B cell (primary cell): ENCODE results near the gene RALB. TPM values are rescaled to one million over a fixed set of nuclear protein-coding genes. Genes with fewer than 3 reads are reported as not detected.

Experiments
- ATAC-seq: fragments of 200-7000 bp; cut with Tn5 transposase; one replicate; pipeline ENCODE4 v1.10.0; 2021; ENCODE audit warnings: low read depth, mild to moderate bottlenecking, moderate number of reproducible peaks, moderate library complexity
- CTCF ChIA-PET: fragments of 350-600 bp; sonication (Branson Sonifier 250); formaldehyde crosslinking; loops from one replicate; lab custom pipeline; 2021; ENCODE audit warnings: antibody characterized with exemption, inconsistent platforms; lab: Charles Lee
- POLR2A ChIA-PET: fragments of 350-600 bp; sonication (Branson Sonifier 250); formaldehyde crosslinking; loops from one replicate; lab custom pipeline; 2021; ENCODE audit warnings: antibody characterized with exemption; lab: Charles Lee
- DNase-seq: peaks from one replicate; pipeline ENCODE4 v3.0.0; 2013
- H2AFZ ChIP-seq: 2 replicates; pipeline ENCODE4 v1.6.1; 2012; ENCODE audit warnings: mild to moderate bottlenecking, low read depth, low read length; ENCODE audit not compliant: insufficient read depth, poor library complexity, severe bottlenecking
- H3K27ac ChIP-seq, 2 donors: 1 replicate in 1 of 2; 2 replicates in 1 of 2; pipeline ENCODE4 v1.5.1; 2012 to 2013; ENCODE audit warnings: low read length in 2 of 2, mild to moderate bottlenecking in 2 of 2, moderate library complexity in 1 of 2
- H3K27me3 ChIP-seq, 4 experiments: fragments of 200-600 bp in 1 of 4; sonication (generic) in 1 of 4; replicated peaks in 1 of 4; 1 replicate in 2 of 4; 2 replicates in 2 of 4; pipeline versions ENCODE4 v1.6.1 to v1.7.0; 2013 to 2016; ENCODE audit warnings: low read length in 3 of 4, mild to moderate bottlenecking in 2 of 4, mixed read lengths in 1 of 4, moderate library complexity in 1 of 4; ENCODE audit not compliant: insufficient read depth in 4 of 4, control insufficient read depth in 3 of 4; ENCODE audit errors: control extremely low read depth in 1 of 4
- H3K36me3 ChIP-seq, 2 experiments: replicated peaks in 1 of 2; 1 replicate in 1 of 2; 2 replicates in 1 of 2; pipeline versions ENCODE4 v1.6.1 to v1.7.1; 2013; ENCODE audit warnings: low read length in 1 of 2; ENCODE audit not compliant: insufficient read depth in 2 of 2, control insufficient read depth in 1 of 2; ENCODE audit errors: control extremely low read depth in 1 of 2, extremely low read depth in 1 of 2
- H3K4me1 ChIP-seq, 2 donors: fragments of 200-600 bp in 1 of 2; sonication (generic) in 1 of 2; 1 replicate in 1 of 2; 2 replicates in 1 of 2; pipeline versions ENCODE4 v1.5.1 to v1.6.1; 2013 to 2017; ENCODE audit warnings: low read length in 2 of 2; ENCODE audit not compliant: control insufficient read depth in 2 of 2, insufficient read depth in 2 of 2
- H3K4me2 ChIP-seq: replicated peaks from 2 replicates; pipeline ENCODE3; 2012; ENCODE audit warnings: mild to moderate bottlenecking, low read depth, low read length; ENCODE audit not compliant: poor library complexity, severe bottlenecking
- H3K4me3 ChIP-seq, 5 experiments: fragments of 200-600 bp in 1 of 5; sonication (generic) in 1 of 5; 1 replicate in 3 of 5; 2 replicates in 2 of 5; pipeline versions ENCODE4 v1.5.1 to v1.7.0; 2011 to 2016; ENCODE audit warnings: low read length in 4 of 5, mild to moderate bottlenecking in 4 of 5, low read depth in 2 of 5, control low read depth in 1 of 5, moderate library complexity in 1 of 5; ENCODE audit not compliant: insufficient read depth in 1 of 5; ENCODE audit errors: control extremely low read depth in 1 of 5, extremely low read depth in 1 of 5
- H3K79me2 ChIP-seq: fragments of 200-600 bp; sonication (generic); one replicate; pipeline ENCODE4 v1.6.0; 2016; ENCODE audit warnings: low read length; ENCODE audit not compliant: control insufficient read depth, insufficient read depth
- H3K9ac ChIP-seq: fragments of 200-600 bp; sonication (generic); 2 replicates; pipeline ENCODE4 v1.6.1; 2017; ENCODE audit warnings: mild to moderate bottlenecking, low read length, moderate library complexity
- H3K9me3 ChIP-seq, 3 donors: one replicate each; pipeline versions ENCODE4 v1.6.1 to v1.7.1; 2013; ENCODE audit warnings: low read length in 2 of 3; ENCODE audit not compliant: control insufficient read depth in 2 of 3, insufficient read depth in 1 of 3; ENCODE audit errors: control extremely low read depth in 1 of 3
- H4K20me1 ChIP-seq: 2 replicates; pipeline ENCODE4 v1.6.0; 2012; ENCODE audit warnings: mild to moderate bottlenecking, low read length; ENCODE audit not compliant: insufficient read depth, control insufficient read depth, poor library complexity, severe bottlenecking
- H3K27ac Mint-ChIP-seq: one replicate; pipeline ENCODE4 v1.8.0; 2021; ENCODE audit warnings: mixed read lengths
- H3K27me3 Mint-ChIP-seq: one replicate; pipeline ENCODE4 v1.8.0; 2021; ENCODE audit warnings: mixed read lengths
- H3K4me1 Mint-ChIP-seq: one replicate; pipeline ENCODE4 v1.8.0; 2021; ENCODE audit warnings: mixed read lengths
- H3K4me3 Mint-ChIP-seq: one replicate; pipeline ENCODE4 v1.8.0; 2021; ENCODE audit warnings: mixed read lengths
- H3K9me3 Mint-ChIP-seq: one replicate; pipeline ENCODE4 v1.8.0; 2022; ENCODE audit warnings: mixed read lengths; ENCODE audit not compliant: insufficient read depth
- CTCF ChIP-seq: fragments of 200-600 bp; IDR thresholded peaks from one replicate; pipeline ENCODE4 v1.8.0; 2022; ENCODE audit warnings: antibody characterized with exemption, mild to moderate bottlenecking
- EZH2 ChIP-seq: IDR thresholded peaks from 2 replicates; pipeline ENCODE4 v1.6.1; 2012; ENCODE audit warnings: borderline replicate concordance, low read depth, mild to moderate bottlenecking, moderate library complexity, low read length; ENCODE audit not compliant: insufficient read depth, poor library complexity, severe bottlenecking
- WGBS: methylation state at CpG from one replicate; pipeline ENCODE4 v1.1.5; 2013; ENCODE audit warnings: missing lambda C conversion rate; ENCODE audit not compliant: insufficient coverage; 5-methylcytosine and 5-hydroxymethylcytosine counted together
- intact Hi-C: fragments of 100-400 bp; cut with micrococcal nuclease; formaldehyde crosslinking; loops from one replicate; pipeline ENCODE4 v1.10.0; 2022
- polyA plus RNA-seq: library from polyadenylated mRNA; depleted of rRNA; stranded (reverse); fragments of >200 nt; gene quantifications from 2 replicates; pipeline ENCODE4 v1.2.3, GENCODE V29; 2012
- total RNA-seq, 2 donors: library from RNA; stranded (reverse); fragments of 120-200 nt in 1 of 2; gene quantifications; 1 replicate in 1 of 2; 2 replicates in 1 of 2; pipeline versions ENCODE4 v1.2.3 to v1.2.4, GENCODE V29; 2013 to 2022

The RALB gene
- total and polyA plus RNA-seq, 2 donors (not counting 1 experiment from before 2014, with no cell fraction given), result 19.3 to 35.9 TPM

- H3K9me3 Mint-ChIP-seq, result no peaks in the 10 kb centered on the region
- Histone ChIP-seq H3K9ac (no peak overlapping the region), H3K4me1 (peaks cover 17 to 23% of the 10 kb centered on the region in 2 donors), H3K9me3 (peaks cover 0 to 17% (median 2%) of the 10 kb centered on the region in 3 donors), H3K36me3 (peaks cover 1 to 20% of the 10 kb centered on the region in 2 experiments), H2AFZ (no peak overlapping the region), H3K27me3 (no peaks in the 10 kb centered on the region), H3K27ac (no peak overlapping the region), H3K79me2 (peaks cover 30% of the 10 kb centered on the region), H3K4me2 (no peak overlapping the region), H3K4me3 (no peak overlapping the region), H4K20me1 (peaks cover 30% of the 10 kb centered on the region)
- DNase-seq, result no peak
- peaks cover 34% of the 10 kb centered on the region for H3K4me1 Mint-ChIP-seq
- no peak for TF ChIP-seq CTCF
- no peak for TF ChIP-seq EZH2
- POLR2A ChIA-PET, result no interaction called here
- 95% methylated on average over 4 of the region's 5 CpGs for WGBS
- no peak overlapping the region for H3K27ac Mint-ChIP-seq
- CTCF ChIA-PET, result interaction anchor here (6.1 kb wide), 1 partner anchor 42 kb away, joined by 34 read pairs; no protein-coding TSS in a partner anchor
- ATAC-seq, result no peak
- H3K4me3 Mint-ChIP-seq, result no peak overlapping the region
- intact Hi-C loops, result no loop called here
- H3K27me3 Mint-ChIP-seq, result no peaks in the 10 kb centered on the region
Measured at GRCh38 chr2:120218181-120218580, 34.5 kb upstream of the RALB start.

- H3K4me1 ChIP-seq, result peaks cover 24 to 31% of the 10 kb centered on the region in 2 donors
- no peak overlapping the region for H3K27ac ChIP-seq
- ATAC-seq (no peak), DNase-seq (no peak)
- H3K9me3 ChIP-seq, result peaks cover 0 to 17% (median 2%) of the 10 kb centered on the region in 3 donors
- intact Hi-C loops, result no loop called here
- no peak overlapping the region for H3K4me3 ChIP-seq
- ChIA-PET POLR2A (no interaction called here), CTCF (interaction anchor here (1.5 to 6.1 kb wide), 2 partner anchors 13 to 44 kb away, joined by 4 to 34 read pairs; no protein-coding TSS in a partner anchor)
- H3K9ac ChIP-seq, result no peak overlapping the region
- no peak overlapping the region for H2AFZ ChIP-seq
- no peak overlapping the region for H3K4me2 ChIP-seq
- peaks cover 1 to 20% of the 10 kb centered on the region in 2 experiments for H3K36me3 ChIP-seq
- no peaks in the 10 kb centered on the region for H3K9me3 Mint-ChIP-seq
- peaks cover 43% of the 10 kb centered on the region for H3K4me1 Mint-ChIP-seq
- WGBS, result 100% methylated on average over 1 of the region's 5 CpGs
- TF ChIP-seq EZH2, result no peak
- TF ChIP-seq CTCF, result no peak
- no peaks in the 10 kb centered on the region for H3K27me3 Mint-ChIP-seq
- no peak overlapping the region for H3K27ac Mint-ChIP-seq
- H3K27me3 ChIP-seq, result no peaks in the 10 kb centered on the region
- no peak overlapping the region for H3K4me3 Mint-ChIP-seq
- H3K79me2 ChIP-seq, result peaks cover 39% of the 10 kb centered on the region
- H4K20me1 ChIP-seq, result peaks cover 30% of the 10 kb centered on the region
Measured at GRCh38 chr2:120219291-120219690, 33.4 kb upstream of the RALB start.
